T-cell (primary cell): ENCODE results near the gene HTATIP2. TPM values are rescaled to one million over a fixed set of nuclear protein-coding genes. Genes with fewer than 3 reads are reported as not detected.
"Not testable (repeated sequence)": the region's sequence is repeated elsewhere in the genome, so short reads cannot be mapped to it uniquely, and the experiment has no call there.

Source experiments
- ATAC-seq, 4 experiments: fragments of 200-7000 bp in 3 of 4; fragments of 150-1000 bp in 1 of 4; cut with Tn5 transposase; replicated peaks in 1 of 4; 1 replicate in 3 of 4; 2 replicates in 1 of 4; pipeline ENCODE4 v1.10.0; 2021; ENCODE audit warnings: moderate library complexity in 3 of 4, mild to moderate bottlenecking in 2 of 4, moderate number of reproducible peaks in 1 of 4
- CTCF ChIA-PET, 2 donors: fragments of 300-600 bp; sonication (Branson Sonifier 250); formaldehyde crosslinking; loops; one replicate each; lab custom pipeline; 2022; ENCODE audit warnings: antibody characterized with exemption in 2 of 2; lab: Charles Lee
- POLR2A ChIA-PET, 2 donors: fragments of 300-600 bp; sonication (Branson Sonifier 250); formaldehyde crosslinking; loops; one replicate each; lab custom pipeline; 2022; ENCODE audit warnings: antibody characterized with exemption in 2 of 2; lab: Charles Lee
- DNase-seq, 35 experiments: peaks; one replicate each; pipeline versions ENCODE4 v3.0.0 to v3.0.0-alpha.2; 2013 to 2023
- H3K27ac ChIP-seq: one replicate; pipeline ENCODE4 v1.5.1; 2013; ENCODE audit warnings: low read length
- H3K27me3 ChIP-seq, 2 experiments: replicated peaks in 1 of 2; 1 replicate in 1 of 2; 2 replicates in 1 of 2; pipeline versions ENCODE4 v1.6.1 to v1.7.0; 2013; ENCODE audit warnings: low read length in 1 of 2, mixed read lengths in 1 of 2; ENCODE audit not compliant: control insufficient read depth in 2 of 2, insufficient read depth in 2 of 2; ENCODE audit errors: extremely low read depth in 1 of 2
- H3K36me3 ChIP-seq, 2 donors: 1 replicate in 1 of 2; 2 replicates in 1 of 2; pipeline versions ENCODE4 v1.6.1 to v1.7.0; 2013; ENCODE audit warnings: low read length in 1 of 2; ENCODE audit not compliant: control insufficient read depth in 2 of 2, insufficient read depth in 1 of 2; ENCODE audit errors: extremely low read depth in 1 of 2
- H3K4me1 ChIP-seq, 2 experiments: 1 replicate in 1 of 2; 2 replicates in 1 of 2; pipeline versions ENCODE4 v1.6.1 to v1.7.0; 2013; ENCODE audit warnings: low read length in 2 of 2, mixed read lengths in 1 of 2; ENCODE audit not compliant: insufficient read depth in 2 of 2, control insufficient read depth in 1 of 2; ENCODE audit errors: extremely low read depth in 1 of 2
- H3K4me3 ChIP-seq, 2 donors: 1 replicate in 1 of 2; 2 replicates in 1 of 2; pipeline versions ENCODE4 v1.5.1 to v1.7.0; 2013; ENCODE audit warnings: mild to moderate bottlenecking in 2 of 2, low read length in 1 of 2, moderate library complexity in 1 of 2; ENCODE audit not compliant: control insufficient read depth in 1 of 2; ENCODE audit errors: extremely low read depth in 1 of 2
- H3K9me3 ChIP-seq: 2 replicates; pipeline ENCODE4 v1.7.0; 2013
- H3K27ac Mint-ChIP-seq, 2 donors: one replicate each; pipeline ENCODE4 v1.8.0; 2020 to 2021; ENCODE audit warnings: mild to moderate bottlenecking in 2 of 2, mixed read lengths in 2 of 2
- H3K27me3 Mint-ChIP-seq, 2 donors: one replicate each; pipeline ENCODE4 v1.8.0; 2021 to 2022; ENCODE audit warnings: mixed read lengths in 2 of 2
- H3K36me3 Mint-ChIP-seq: one replicate; pipeline ENCODE4 v1.8.0; 2021; ENCODE audit warnings: mixed read lengths
- H3K4me1 Mint-ChIP-seq, 3 donors: one replicate each; pipeline ENCODE4 v1.8.0; 2020 to 2022; ENCODE audit warnings: mixed read lengths in 3 of 3, mild to moderate bottlenecking in 1 of 3
- H3K4me3 Mint-ChIP-seq, 3 donors: one replicate each; pipeline ENCODE4 v1.8.0; 2020 to 2022; ENCODE audit warnings: mild to moderate bottlenecking in 3 of 3, mixed read lengths in 3 of 3, moderate library complexity in 3 of 3
- H3K9me3 Mint-ChIP-seq, 3 donors: one replicate each; pipeline ENCODE4 v1.8.0; 2020 to 2022; ENCODE audit warnings: mixed read lengths in 3 of 3
- WGBS: methylation state at CpG from one replicate; pipeline ENCODE4 v1.1.5; 2013; ENCODE audit warnings: missing lambda C conversion rate; ENCODE audit not compliant: insufficient coverage; 5-methylcytosine and 5-hydroxymethylcytosine counted together
- total RNA-seq, 35 experiments: library from RNA in 6 of 35; stranded (reverse) in 6 of 35; fragments of 120-200 nt in 1 of 35; gene quantifications; one replicate each; pipeline versions ENCODE4 v1.2.1 to v1.2.4 and lab custom pipeline; 2013 to 2026

The HTATIP2 gene
- total RNA-seq, 5 donors from 2014 or later (not counting 1 experiment from before 2014, with no cell fraction given) = 16.0 to 46.9 (median 40.0) TPM

GRCh38 chr11:20374741-20375300, 11.3 kb downstream of the HTATIP2 start:
- no peak overlapping the region for H3K27ac Mint-ChIP-seq
- H3K27me3 Mint-ChIP-seq = no peaks in the 10 kb centered on the region
- no peak overlapping the region for H3K4me3 ChIP-seq
- DNase-seq (no peak), ATAC-seq (no peak)
- ChIA-PET CTCF (no interaction called here), POLR2A (no interaction called here)
- no peak overlapping the region for H3K27ac ChIP-seq
- H3K9me3 Mint-ChIP-seq = no peaks in the 10 kb centered on the region
- H3K36me3 ChIP-seq = peaks cover 0 to 32% of the 10 kb centered on the region in 2 donors
- no peaks in the 10 kb centered on the region for H3K27me3 ChIP-seq
- H3K36me3 Mint-ChIP-seq = peaks cover 46% of the 10 kb centered on the region
- no peak overlapping the region for H3K4me3 Mint-ChIP-seq
- no CpG with 5 or more reads among the region's 9 CpGs for WGBS
- peaks cover 0 to 15% (median 12%) of the 10 kb centered on the region in 3 donors for H3K4me1 Mint-ChIP-seq
- H3K9me3 ChIP-seq = no peaks in the 10 kb centered on the region
- H3K4me1 ChIP-seq = no peaks in the 10 kb centered on the region

DNA sequence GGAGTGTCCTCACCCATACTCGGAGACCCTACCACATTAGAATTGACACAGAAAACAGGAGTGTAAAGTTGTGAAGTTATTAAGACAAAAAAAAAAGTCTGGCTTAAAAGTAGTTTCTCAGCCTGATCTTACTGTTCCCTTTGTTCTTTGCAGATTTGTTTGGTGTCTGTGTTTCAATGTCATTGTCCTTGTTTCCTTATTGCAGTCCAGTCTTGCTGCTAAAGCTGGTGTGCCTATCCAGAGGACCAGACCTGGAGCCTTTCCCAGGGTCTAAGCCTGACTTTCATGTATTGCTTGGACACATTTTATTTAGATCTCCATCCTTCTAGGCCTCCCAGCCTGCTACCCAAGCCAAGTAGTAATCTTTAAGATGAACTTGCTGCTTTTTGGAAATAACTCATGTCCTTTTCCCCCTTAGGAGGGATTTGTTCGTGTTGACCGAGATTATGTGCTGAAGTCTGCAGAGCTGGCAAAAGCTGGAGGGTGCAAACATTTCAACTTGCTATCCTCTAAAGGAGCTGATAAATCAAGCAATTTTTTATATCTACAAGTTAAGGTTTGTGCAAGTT, 12.7 kb downstream of the HTATIP2 start:
- CTCF ChIA-PET = interaction anchor here in 1 of 2 donors (0.7 kb wide), 2 partner anchors 54 to 151 kb away, joined by 4 to 5 read pairs; no protein-coding TSS in a partner anchor
- WGBS = no CpG with 5 or more reads among the region's 3 CpGs

DNA sequence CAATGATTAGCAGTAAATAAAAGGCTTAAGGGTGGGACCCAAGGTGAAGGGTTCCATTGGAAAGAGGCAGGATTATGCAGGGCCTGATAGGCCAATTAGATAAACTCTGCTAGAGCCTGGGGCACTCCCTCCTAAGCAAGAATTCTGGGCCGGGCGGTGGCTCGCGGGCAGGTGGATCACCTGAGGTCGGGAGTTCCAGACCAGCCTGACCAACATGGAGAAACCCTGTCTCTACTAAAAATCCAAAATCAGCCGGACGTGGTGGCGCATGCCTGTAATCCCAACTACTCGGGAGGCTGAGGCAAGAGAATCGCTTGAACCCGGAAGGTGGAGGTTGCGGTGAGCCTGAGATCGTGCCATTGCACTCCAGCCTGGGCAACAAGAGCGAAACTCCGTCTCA, 22.5 kb downstream of the HTATIP2 start:
- Mint-ChIP-seq H3K4me1 (peaks cover 30 to 34% (median 30%) of the 10 kb centered on the region in 3 donors), H3K36me3 (peaks cover 14% of the 10 kb centered on the region), H3K27ac (peak overlapping the region; percentile 55 to 99), H3K4me3 (peak overlapping the region; percentile 39 to 97 (median 97))
- peaks cover 6 to 21% of the 10 kb centered on the region in 2 experiments for H3K4me1 ChIP-seq
- 75% methylated on average over 4 of the region's 15 CpGs for WGBS
- DNase-seq, CTCF ChIA-PET, H3K9me3 Mint-ChIP-seq, H3K27me3 ChIP-seq, H3K9me3 ChIP-seq, H3K4me3 ChIP-seq, POLR2A ChIA-PET, ATAC-seq, H3K27me3 Mint-ChIP-seq, H3K27ac ChIP-seq: not testable (repeated sequence)
- peaks cover 0 to 21% of the 10 kb centered on the region in 2 donors for H3K36me3 ChIP-seq

More for the DNA sequence above, 12.7 kb downstream of the HTATIP2 start:
- Histone ChIP-seq H3K4me3 (no peak overlapping the region), H3K9me3 (no peaks in the 10 kb centered on the region), H3K27ac (no peak overlapping the region), H3K36me3 (peaks cover 0 to 32% of the 10 kb centered on the region in 2 donors), H3K4me1 (no peaks in the 10 kb centered on the region), H3K27me3 (no peaks in the 10 kb centered on the region)
- Mint-ChIP-seq H3K36me3 (peaks cover 46% of the 10 kb centered on the region), H3K4me3 (no peak overlapping the region), H3K9me3 (no peaks in the 10 kb centered on the region), H3K27me3 (no peaks in the 10 kb centered on the region), H3K4me1 (peaks cover 0 to 12% (median 10%) of the 10 kb centered on the region in 3 donors), H3K27ac (no peak overlapping the region)
- POLR2A ChIA-PET = interaction anchor here in 1 of 2 donors (0.6 kb wide), 1 partner anchor 647 kb away, joined by 3 read pairs; no protein-coding TSS in a partner anchor
- ATAC-seq = no peak
- DNase-seq = no peak

DNA sequence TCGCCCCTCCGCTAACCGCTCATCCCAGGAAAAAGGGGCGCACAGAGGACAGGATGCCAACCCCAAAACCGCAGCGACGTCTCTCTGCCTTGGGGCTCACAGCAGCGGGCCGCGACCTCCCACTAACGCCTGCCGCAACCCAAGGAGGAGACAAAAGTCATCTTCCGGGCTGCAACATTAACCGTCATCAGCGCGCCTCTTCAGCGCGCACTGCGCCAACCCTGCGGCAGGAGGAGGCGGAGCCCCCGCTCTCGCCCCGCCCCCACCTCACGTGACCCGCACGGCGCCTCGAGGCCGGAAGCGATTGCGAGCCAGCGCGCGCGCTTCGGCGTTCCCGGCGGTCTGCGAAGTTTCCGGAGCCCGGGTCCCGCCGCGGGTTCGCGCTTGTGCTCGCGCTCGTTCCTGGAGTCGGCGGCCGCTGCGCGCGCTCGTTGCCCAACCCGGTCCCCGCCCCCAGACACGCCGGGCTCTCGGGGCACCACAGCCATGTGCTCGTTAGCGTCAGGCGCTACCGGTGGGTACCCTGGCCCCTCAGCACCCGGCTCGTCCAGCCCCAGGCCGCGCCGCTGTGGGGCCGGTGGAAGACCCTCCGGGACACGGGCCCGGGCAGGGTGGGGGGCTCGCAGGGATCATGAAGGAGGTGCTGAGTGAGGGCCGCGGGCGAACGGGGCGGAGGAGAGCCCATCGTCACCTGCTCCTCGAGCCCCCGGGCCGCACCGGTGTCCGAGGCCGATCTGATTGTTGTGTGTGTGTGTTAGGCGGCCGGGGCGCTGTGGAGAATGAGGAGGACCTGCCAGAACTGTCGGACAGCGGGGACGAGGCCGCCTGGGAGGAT, 24.0 kb downstream of the HTATIP2 start, which contains the start of gene PRMT3:
Gene PRMT3 (plus strand): TSS at position 456 of the 835 bp plus-strand sequence. CDS start 31 bp downstream, at position 487.
- no peaks in the 10 kb centered on the region for H3K9me3 ChIP-seq
- H3K4me1 ChIP-seq = peaks cover 6 to 21% of the 10 kb centered on the region in 2 experiments
- Mint-ChIP-seq H3K9me3 (no peaks in the 10 kb centered on the region), H3K27ac (peak within 1 kb of the TSS; percentile 99), H3K4me3 (peak within 1 kb of the TSS; percentile 96 to 97 (median 97)), H3K36me3 (peaks cover 7% of the 10 kb centered on the region), H3K27me3 (no peaks in the 10 kb centered on the region), H3K4me1 (peaks cover 30 to 38% (median 33%) of the 10 kb centered on the region in 3 donors)
- POLR2A ChIA-PET = no interaction called here
- peak within 1 kb of the TSS; percentile 93 for H3K27ac ChIP-seq
- ATAC-seq (peak; percentile 85 to 90 (median 88)), DNase-seq (peak; percentile 94 to 99 (median 97))
- H3K4me3 ChIP-seq = peak within 1 kb of the TSS; percentile 77 to 88
- H3K36me3 ChIP-seq = peaks cover 0 to 13% of the 10 kb centered on the region in 2 donors
- WGBS = under 1% methylated on average over 96 of the region's 96 CpGs
- CTCF ChIA-PET = interaction anchor here in 1 of 2 donors (1.4 kb wide), 1 partner anchor 10 kb away, joined by 8 read pairs; no protein-coding TSS in a partner anchor
- no peaks in the 10 kb centered on the region for H3K27me3 ChIP-seq

DNA sequence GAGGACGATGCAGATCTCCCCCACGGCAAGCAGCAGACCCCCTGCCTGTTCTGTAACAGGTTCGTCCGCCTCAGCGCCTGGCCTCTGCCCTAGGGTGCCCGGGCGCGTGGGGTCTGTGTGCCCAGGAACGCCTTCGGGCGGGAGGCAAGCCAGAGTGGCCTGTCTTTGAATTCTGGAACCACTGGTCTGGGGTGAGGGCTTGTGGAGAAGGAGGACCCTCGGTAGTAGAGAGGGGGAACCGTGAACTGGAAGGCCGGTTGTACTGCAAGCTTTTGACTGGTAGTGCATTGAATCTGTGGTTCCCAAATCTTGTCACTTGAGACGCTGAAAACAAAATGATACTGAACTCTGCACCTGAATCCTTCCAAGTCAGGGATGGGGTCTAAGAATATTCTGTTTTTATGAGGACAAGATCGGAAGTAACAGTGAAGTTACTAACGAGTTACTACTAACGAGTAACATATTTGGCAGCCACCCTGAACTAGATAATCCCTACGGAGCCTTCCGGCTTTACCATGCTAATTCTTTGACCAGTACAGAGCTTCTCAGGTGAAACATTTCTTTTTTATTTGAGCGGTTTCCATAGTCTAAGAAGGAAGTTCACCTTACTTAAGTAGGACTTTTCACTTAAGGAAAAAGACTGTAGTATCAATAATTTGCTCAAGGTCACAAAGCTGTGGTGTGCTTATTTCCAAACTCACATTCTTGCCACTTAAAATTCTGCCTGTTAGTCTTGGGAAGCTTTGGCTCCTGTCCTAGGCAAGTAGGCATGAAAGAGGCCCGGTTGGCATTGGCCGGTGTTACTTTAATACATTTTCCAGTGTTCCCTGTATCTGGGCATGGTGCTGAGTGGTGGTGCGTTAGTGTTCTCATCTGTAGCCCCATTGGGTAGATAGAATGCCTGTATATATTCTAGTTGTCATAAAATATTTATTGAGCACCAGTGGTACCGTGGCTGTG, 24.9 kb downstream of the HTATIP2 start:
- ChIA-PET CTCF (interaction anchor here in 1 of 2 donors (1.0 to 1.4 kb wide), 2 partner anchors 9 to 11 kb away, joined by 3 to 8 read pairs; no protein-coding TSS in a partner anchor), POLR2A (no interaction called here)
- peaks cover 6% of the 10 kb centered on the region for H3K36me3 Mint-ChIP-seq
- peak in 2 of 4 experiments; percentile 1 to 3 for ATAC-seq
- H3K4me3 ChIP-seq = peak overlapping the region; percentile 69 to 88
- peaks cover 30 to 42% (median 33%) of the 10 kb centered on the region in 3 donors for H3K4me1 Mint-ChIP-seq
- H3K27me3 Mint-ChIP-seq = no peaks in the 10 kb centered on the region
- no peaks in the 10 kb centered on the region for H3K9me3 Mint-ChIP-seq
- H3K27ac ChIP-seq = peak overlapping the region; percentile 52
- DNase-seq = peak in 4 of 35 experiments; percentile 11 to 27 (median 14)
- peaks cover 0 to 7% of the 10 kb centered on the region in 2 donors for H3K36me3 ChIP-seq
- peaks cover 6 to 21% of the 10 kb centered on the region in 2 experiments for H3K4me1 ChIP-seq
- no peaks in the 10 kb centered on the region for H3K9me3 ChIP-seq
- peak overlapping the region; percentile 96 to 97 (median 97) for H3K4me3 Mint-ChIP-seq
- peak overlapping the region; percentile 99 for H3K27ac Mint-ChIP-seq
- H3K27me3 ChIP-seq = no peaks in the 10 kb centered on the region
- 11% methylated on average over 12 of the region's 25 CpGs for WGBS
